Gastroesophageal sphincter (tissue), 3 donors: ENCODE data around the gene SERPINI1.

Source experiments
- EP300 ChIP-seq: sonication (generic); formaldehyde crosslinking; IDR thresholded peaks from one replicate; pipeline ENCODE4 v1.6.1; 2017; ENCODE audit warnings: antibody characterized with exemption, mild to moderate bottlenecking
- POLR2A ChIP-seq, 2 donors: fragments of 450-650 bp; IDR thresholded peaks; one replicate each; pipeline ENCODE4 v1.6.1; 2017; ENCODE audit warnings: antibody characterized with exemption in 2 of 2, mild to moderate bottlenecking in 2 of 2, moderate library complexity in 1 of 2
- POLR2AphosphoS5 ChIP-seq: sonication (generic); formaldehyde crosslinking; IDR thresholded peaks from one replicate; pipeline ENCODE4 v1.6.1; 2017; ENCODE audit warnings: antibody characterized with exemption
- TF ChIP-seq, protein P1 (sequence below), 4 experiments: fragments of 200-600 bp in 2 of 4; fragments of 450-650 bp in 2 of 4; sonication (generic) in 1 of 4; IDR thresholded peaks; one replicate each; pipeline ENCODE4 v1.5.1; 2017 to 2019; ENCODE audit warnings: antibody characterized with exemption in 4 of 4, mild to moderate bottlenecking in 2 of 4, moderate library complexity in 2 of 4

DNA sequence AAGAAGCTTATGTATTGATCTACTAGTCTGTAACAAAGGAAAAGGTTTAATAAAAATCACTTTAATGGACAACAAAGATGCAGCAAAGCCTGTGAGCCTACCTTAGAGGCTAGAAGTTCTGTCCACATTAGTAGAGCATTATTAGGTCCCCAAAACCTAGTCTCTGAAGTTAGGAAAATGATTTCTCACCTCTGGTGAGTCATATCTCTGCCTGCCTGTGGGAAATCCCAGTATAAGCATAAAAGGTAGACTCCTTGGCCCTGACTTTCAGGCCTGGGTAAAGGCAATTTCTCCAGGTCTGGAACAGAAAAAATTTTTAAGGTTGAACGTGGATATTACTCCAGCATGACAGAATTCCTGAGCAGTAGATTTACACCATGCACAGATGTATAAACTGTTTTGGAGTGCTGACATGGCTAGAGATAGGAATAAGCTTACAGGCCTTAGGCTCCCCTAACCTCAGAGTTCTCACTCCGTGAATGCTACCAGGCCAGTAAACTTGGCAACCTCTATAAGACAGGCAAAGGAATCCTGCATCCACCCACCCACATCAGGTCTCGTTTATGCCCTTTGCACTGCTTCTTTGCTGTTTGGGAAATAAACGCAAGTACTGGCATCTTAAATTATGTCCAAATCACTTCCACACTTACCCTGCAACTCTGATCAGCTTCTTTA is 104.1 kb downstream of the SERPINI1 start:
- TF ChIP-seq, protein P1, sequence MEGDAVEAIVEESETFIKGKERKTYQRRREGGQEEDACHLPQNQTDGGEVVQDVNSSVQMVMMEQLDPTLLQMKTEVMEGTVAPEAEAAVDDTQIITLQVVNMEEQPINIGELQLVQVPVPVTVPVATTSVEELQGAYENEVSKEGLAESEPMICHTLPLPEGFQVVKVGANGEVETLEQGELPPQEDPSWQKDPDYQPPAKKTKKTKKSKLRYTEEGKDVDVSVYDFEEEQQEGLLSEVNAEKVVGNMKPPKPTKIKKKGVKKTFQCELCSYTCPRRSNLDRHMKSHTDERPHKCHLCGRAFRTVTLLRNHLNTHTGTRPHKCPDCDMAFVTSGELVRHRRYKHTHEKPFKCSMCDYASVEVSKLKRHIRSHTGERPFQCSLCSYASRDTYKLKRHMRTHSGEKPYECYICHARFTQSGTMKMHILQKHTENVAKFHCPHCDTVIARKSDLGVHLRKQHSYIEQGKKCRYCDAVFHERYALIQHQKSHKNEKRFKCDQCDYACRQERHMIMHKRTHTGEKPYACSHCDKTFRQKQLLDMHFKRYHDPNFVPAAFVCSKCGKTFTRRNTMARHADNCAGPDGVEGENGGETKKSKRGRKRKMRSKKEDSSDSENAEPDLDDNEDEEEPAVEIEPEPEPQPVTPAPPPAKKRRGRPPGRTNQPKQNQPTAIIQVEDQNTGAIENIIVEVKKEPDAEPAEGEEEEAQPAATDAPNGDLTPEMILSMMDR (IDR thresholded peaks at IDR 0.05) = no peak
- TF ChIP-seq EP300 (no peak), POLR2A (IDR thresholded peaks at IDR 0.05) (no peak), POLR2AphosphoS5 (no peak)
